H9 (cell line): ENCODE results near the gene JAG2. TPM values are rescaled to one million over a fixed set of nuclear protein-coding genes. Genes with fewer than 3 reads are reported as not detected.

Experiments used
- DNase-seq: peaks from one replicate; pipeline ENCODE4 v3.0.0-alpha.2; 2017
- H2AFZ ChIP-seq: one replicate; pipeline ENCODE4 v1.6.1; 2013; ENCODE audit warnings: mild to moderate bottlenecking, low read length, control low read depth, moderate library complexity
- H2AK5ac ChIP-seq: 2 replicates; pipeline ENCODE4 v1.6.1; 2013; ENCODE audit warnings: low read length, control low read depth, mixed read lengths; ENCODE audit not compliant: insufficient read length
- H2BK120ac ChIP-seq: one replicate; pipeline ENCODE4 v1.6.1; 2013; ENCODE audit warnings: low read depth, mild to moderate bottlenecking, low read length, control low read depth, inconsistent platforms; ENCODE audit not compliant: poor library complexity, severe bottlenecking
- H2BK12ac ChIP-seq: 2 replicates; pipeline ENCODE4 v1.6.1; 2013; ENCODE audit warnings: low read length, control low read depth, mixed read lengths, low read depth; ENCODE audit not compliant: insufficient read length
- H2BK15ac ChIP-seq: 2 replicates; pipeline ENCODE4 v1.6.1; 2013; ENCODE audit warnings: low read depth, low read length, control low read depth
- H2BK20ac ChIP-seq: one replicate; pipeline ENCODE4 v1.6.1; 2013; ENCODE audit warnings: low read depth, mild to moderate bottlenecking, low read length, control low read depth, inconsistent platforms; ENCODE audit not compliant: poor library complexity, severe bottlenecking
- H2BK5ac ChIP-seq: 2 replicates; pipeline ENCODE4 v1.6.1; 2013; ENCODE audit warnings: low read length, control low read depth, mixed read lengths; ENCODE audit not compliant: insufficient read length
- H3K14ac ChIP-seq: 2 replicates; pipeline ENCODE4 v1.6.1; 2013; ENCODE audit warnings: low read length, control low read depth; ENCODE audit not compliant: insufficient read depth
- H3K18ac ChIP-seq: 2 replicates; pipeline ENCODE4 v1.6.1; 2013; ENCODE audit warnings: low read depth, mild to moderate bottlenecking, mixed read lengths, low read length, control low read depth; ENCODE audit not compliant: insufficient read length
- H3K23ac ChIP-seq: 2 replicates; pipeline ENCODE4 v1.6.1; 2013; ENCODE audit warnings: low read length, control low read depth, mixed read lengths, low read depth; ENCODE audit not compliant: insufficient read length
- H3K23me2 ChIP-seq: 2 replicates; pipeline ENCODE4 v1.6.1; 2013; ENCODE audit warnings: low read depth, mild to moderate bottlenecking, mixed read lengths, low read length, control low read depth; ENCODE audit not compliant: insufficient read length, poor library complexity, severe bottlenecking
- H3K27ac ChIP-seq: 2 replicates; pipeline ENCODE4 v1.5.1; 2013; ENCODE audit warnings: low read length, control low read depth, mixed read lengths, low read depth; ENCODE audit not compliant: insufficient read length
- H3K27me3 ChIP-seq: 2 replicates; pipeline ENCODE4 v1.6.1; 2013; ENCODE audit warnings: low read length, control low read depth, inconsistent platforms; ENCODE audit not compliant: insufficient read depth
- H3K4ac ChIP-seq: 2 replicates; pipeline ENCODE4 v1.6.1; 2013; ENCODE audit warnings: low read depth, mild to moderate bottlenecking, control low read depth, inconsistent platforms, low read length, moderate library complexity
- H3K4me1 ChIP-seq: 2 replicates; pipeline ENCODE4 v1.6.1; 2013; ENCODE audit warnings: low read length, control low read depth, inconsistent platforms; ENCODE audit not compliant: insufficient read depth
- H3K4me2 ChIP-seq: 2 replicates; pipeline ENCODE4 v1.6.1; 2013; ENCODE audit warnings: low read length, control low read depth, mixed read lengths; ENCODE audit not compliant: insufficient read length, insufficient read depth
- H3K56ac ChIP-seq: 2 replicates; pipeline ENCODE4 v1.6.1; 2013; ENCODE audit warnings: low read depth, mild to moderate bottlenecking, mixed read lengths, low read length, control low read depth; ENCODE audit not compliant: insufficient read length
- H3K79me1 ChIP-seq: 2 replicates; pipeline ENCODE4 v1.6.1; 2013; ENCODE audit warnings: low read depth, mild to moderate bottlenecking, moderate library complexity, low read length, control low read depth, inconsistent platforms; ENCODE audit not compliant: insufficient read depth, poor library complexity, severe bottlenecking
- H3K79me2 ChIP-seq: 2 replicates; pipeline ENCODE4 v1.6.1; 2013; ENCODE audit warnings: low read length, control low read depth, inconsistent platforms; ENCODE audit not compliant: insufficient read depth
- H3K9ac ChIP-seq: 2 replicates; pipeline ENCODE4 v1.6.1; 2013; ENCODE audit warnings: low read length, control low read depth, mixed read lengths; ENCODE audit not compliant: insufficient read length; ENCODE audit errors: extremely low read depth
- H3K9me3 ChIP-seq: one replicate; pipeline ENCODE4 v1.6.1; 2013; ENCODE audit warnings: low read depth, low read length, inconsistent platforms; ENCODE audit not compliant: control insufficient read depth
- H3T11ph ChIP-seq: one replicate; pipeline ENCODE4 v1.6.1; 2013; ENCODE audit warnings: mild to moderate bottlenecking, low read length, control low read depth, inconsistent platforms
- H4K20me1 ChIP-seq: one replicate; pipeline ENCODE4 v1.6.1; 2013; ENCODE audit not compliant: control insufficient read depth, insufficient read length, insufficient read depth
- H4K5ac ChIP-seq: 2 replicates; pipeline ENCODE4 v1.6.1; 2013; ENCODE audit warnings: low read depth, mild to moderate bottlenecking, mixed read lengths, low read length, control low read depth; ENCODE audit not compliant: insufficient read length
- H4K8ac ChIP-seq: replicated peaks from 2 replicates; pipeline ENCODE4 v1.6.1; 2013; ENCODE audit warnings: low read length, control low read depth, mixed read lengths, low read depth; ENCODE audit not compliant: insufficient read length
- H4K91ac ChIP-seq: 2 replicates; pipeline ENCODE4 v1.6.1; 2013; ENCODE audit warnings: low read depth, mild to moderate bottlenecking, moderate library complexity, mixed read lengths, low read length, control low read depth; ENCODE audit not compliant: insufficient read length
- H3K27ac Mint-ChIP-seq, 3 experiments: 2 replicates in 2 of 3; 3 replicates in 1 of 3; pipeline ENCODE4 v1.8.0; 2020 to 2021; ENCODE audit warnings: mixed read lengths in 3 of 3, mild to moderate bottlenecking in 1 of 3, moderate library complexity in 1 of 3
- H3K27me3 Mint-ChIP-seq: 2 replicates; pipeline ENCODE4 v1.8.0; 2021; ENCODE audit warnings: low read depth, mild to moderate bottlenecking, moderate library complexity, mixed read lengths
- H3K36me3 Mint-ChIP-seq, 3 experiments: 2 replicates in 2 of 3; 3 replicates in 1 of 3; pipeline ENCODE4 v1.8.0; 2020 to 2021; ENCODE audit warnings: low read depth in 3 of 3, mixed read lengths in 3 of 3; ENCODE audit not compliant: insufficient read depth in 1 of 3
- H3K4me1 Mint-ChIP-seq, 2 experiments: 2 replicates each; pipeline ENCODE4 v1.8.0; 2020; ENCODE audit warnings: mixed read lengths in 2 of 2
- H3K4me3 Mint-ChIP-seq, 2 experiments: 2 replicates in 1 of 2; 3 replicates in 1 of 2; pipeline ENCODE4 v1.8.0; 2020 to 2021; ENCODE audit warnings: mild to moderate bottlenecking in 2 of 2, mixed read lengths in 2 of 2, moderate library complexity in 1 of 2
- H3K9me3 Mint-ChIP-seq, 2 experiments: 2 replicates in 1 of 2; 3 replicates in 1 of 2; pipeline ENCODE4 v1.8.0; 2020; ENCODE audit warnings: mild to moderate bottlenecking in 2 of 2, mixed read lengths in 2 of 2, moderate library complexity in 1 of 2
- CTCF ChIP-seq: fragments of 200-600 bp; sonication (generic); conservative IDR thresholded peaks from 3 replicates; pipeline ENCODE4 v1.8.0; 2021; ENCODE audit warnings: antibody characterized with exemption, mild to moderate bottlenecking
- WGBS: extraction: QIAGEN DNeasy Blood & Tissue Kit; methylation state at CpG from one replicate; pipeline ENCODE4 v1.1.7; 2013; ENCODE audit warnings: missing lambda C conversion rate, low lambda C conversion rate, mixed read lengths; ENCODE audit not compliant: insufficient read length; ENCODE audit errors: extremely low coverage; 5-methylcytosine and 5-hydroxymethylcytosine counted together
- total RNA-seq: library from RNA; stranded (reverse); gene quantifications from 2 replicates; pipeline ENCODE4 v1.2.1, GENCODE V29; 2021

The JAG2 gene
- total RNA-seq, 1 experiment from 2014 or later: 11.4 TPM

GRCh38 chr14:105128059-105128458 lies 40.5 kb downstream of the JAG2 start:
- no peak overlapping the region for H3K56ac ChIP-seq
- WGBS: no CpG with 5 or more reads among the region's 5 CpGs
- H4K91ac ChIP-seq: no peak overlapping the region
- H3K14ac ChIP-seq: no peak overlapping the region
- peaks cover 4 to 18% of the 10 kb centered on the region in 2 experiments for H3K9me3 Mint-ChIP-seq
- H3K79me1 ChIP-seq: no peaks in the 10 kb centered on the region
- no peak overlapping the region for H3K4me3 Mint-ChIP-seq
- H3T11ph ChIP-seq: no peak overlapping the region
- H3K27me3 Mint-ChIP-seq: peaks cover 49% of the 10 kb centered on the region
- H4K8ac ChIP-seq: no peak overlapping the region
- TF ChIP-seq CTCF: no peak
- no peak overlapping the region for H3K9ac ChIP-seq
- H3K27ac ChIP-seq: no peak overlapping the region
- H4K5ac ChIP-seq: no peak overlapping the region
- H3K27me3 ChIP-seq: no peaks in the 10 kb centered on the region
- no peak overlapping the region; a peak in 1 of 7 replicates for H3K27ac Mint-ChIP-seq
- H2BK15ac ChIP-seq: no peak overlapping the region
- no peaks in the 10 kb centered on the region for H3K4me1 ChIP-seq
- H2BK120ac ChIP-seq: no peak overlapping the region
- no peak overlapping the region for H3K4ac ChIP-seq
- H3K4me1 Mint-ChIP-seq: peaks cover 0 to 10% of the 10 kb centered on the region in 2 experiments; a peak in 2 of 4 replicates
- no peak overlapping the region for H3K4me2 ChIP-seq
- no peaks in the 10 kb centered on the region for H3K79me2 ChIP-seq
- H3K36me3 Mint-ChIP-seq: no peaks in the 10 kb centered on the region; a peak in 1 of 7 replicates
- H2BK12ac ChIP-seq: no peak overlapping the region
- no peak overlapping the region for H2AFZ ChIP-seq
- H4K20me1 ChIP-seq: no peaks in the 10 kb centered on the region
- no peak for DNase-seq
- no peak overlapping the region for H2BK5ac ChIP-seq
- no peak overlapping the region for H2AK5ac ChIP-seq
- no peaks in the 10 kb centered on the region for H3K23me2 ChIP-seq
- no peaks in the 10 kb centered on the region for H3K9me3 ChIP-seq
- H3K23ac ChIP-seq: no peak overlapping the region
- H2BK20ac ChIP-seq: no peak overlapping the region
- H3K18ac ChIP-seq: no peak overlapping the region
